ENCODE data around the gene MAP2K4. TPM values are rescaled to one million over a fixed set of nuclear protein-coding genes. Genes with fewer than 3 reads are reported as not detected.

Gene MAP2K4
- total RNA-seq, 1 experiment from 2014 or later, result 41.2 TPM

DNA sequence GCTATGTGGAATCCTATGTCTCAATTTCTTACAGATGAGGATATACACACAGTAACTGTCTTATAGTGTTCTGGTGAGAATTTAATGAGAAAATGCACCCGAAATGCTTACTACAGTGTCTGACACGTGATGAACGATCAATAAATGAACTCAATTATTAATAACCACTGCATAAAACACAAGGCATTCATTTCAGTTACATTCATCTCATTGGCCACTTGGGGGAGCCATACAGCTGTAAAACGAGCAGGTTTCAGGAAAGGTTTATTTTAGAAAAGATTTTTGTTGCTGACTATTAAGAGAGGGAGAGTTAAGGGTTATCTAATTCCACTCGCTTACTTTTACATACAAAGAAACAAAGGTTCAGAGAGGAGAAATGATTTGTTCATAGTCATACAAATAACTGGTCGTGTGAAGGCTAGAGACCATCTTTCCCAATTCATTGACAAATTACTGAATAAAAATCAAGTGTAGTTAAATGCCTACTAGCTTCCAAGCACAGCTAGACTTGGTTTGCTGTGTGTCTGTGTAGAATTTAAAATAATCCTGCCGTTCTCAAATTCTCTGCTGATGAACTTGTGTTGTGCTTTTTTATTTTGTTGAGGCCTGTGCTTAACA is 160.1 kb downstream of the MAP2K4 start:
- no peak overlapping the region for H3K27ac ChIP-seq (ENCODE audit: low read depth, low read length, poor library complexity, severe bottlenecking)
- TF ChIP-seq, protein P1, sequence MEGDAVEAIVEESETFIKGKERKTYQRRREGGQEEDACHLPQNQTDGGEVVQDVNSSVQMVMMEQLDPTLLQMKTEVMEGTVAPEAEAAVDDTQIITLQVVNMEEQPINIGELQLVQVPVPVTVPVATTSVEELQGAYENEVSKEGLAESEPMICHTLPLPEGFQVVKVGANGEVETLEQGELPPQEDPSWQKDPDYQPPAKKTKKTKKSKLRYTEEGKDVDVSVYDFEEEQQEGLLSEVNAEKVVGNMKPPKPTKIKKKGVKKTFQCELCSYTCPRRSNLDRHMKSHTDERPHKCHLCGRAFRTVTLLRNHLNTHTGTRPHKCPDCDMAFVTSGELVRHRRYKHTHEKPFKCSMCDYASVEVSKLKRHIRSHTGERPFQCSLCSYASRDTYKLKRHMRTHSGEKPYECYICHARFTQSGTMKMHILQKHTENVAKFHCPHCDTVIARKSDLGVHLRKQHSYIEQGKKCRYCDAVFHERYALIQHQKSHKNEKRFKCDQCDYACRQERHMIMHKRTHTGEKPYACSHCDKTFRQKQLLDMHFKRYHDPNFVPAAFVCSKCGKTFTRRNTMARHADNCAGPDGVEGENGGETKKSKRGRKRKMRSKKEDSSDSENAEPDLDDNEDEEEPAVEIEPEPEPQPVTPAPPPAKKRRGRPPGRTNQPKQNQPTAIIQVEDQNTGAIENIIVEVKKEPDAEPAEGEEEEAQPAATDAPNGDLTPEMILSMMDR (conservative IDR thresholded peaks at IDR 0.05; ENCODE audit: low read depth, low read length), result peak; percentile 87
- TF ChIP-seq EZH2 (IDR thresholded peaks at IDR 0.05; ENCODE audit: borderline replicate concordance, low read depth, low read length, poor library complexity, severe bottlenecking), result no peak
- intact Hi-C loops (cut with micrococcal nuclease; ENCODE audit: unreplicated experiment), result loop anchor here (2.0 to 5.0 kb wide), 3 partner anchors 484 to 822 kb away; partner anchors contain the start of gene MYOCD
- H3K4me1 ChIP-seq (ENCODE audit: insufficient read depth, low read length, poor library complexity, severe bottlenecking), result no peaks in the 10 kb centered on the region
- H3K36me3 ChIP-seq (ENCODE audit: insufficient read depth, low read length, poor library complexity, severe bottlenecking), result no peaks in the 10 kb centered on the region
- BruUV-seq (replicated peaks), result no TSS peak
- H3K9me3 ChIP-seq (ENCODE audit: low read depth, low read length, poor library complexity, severe bottlenecking), result no peaks in the 10 kb centered on the region
- H3K27me3 ChIP-seq (replicated peaks; ENCODE audit: insufficient read depth, low read depth, low read length, poor library complexity), result no peaks in the 10 kb centered on the region
- ChIA-PET POLR2A (ENCODE audit: low non-redundant PET) (no interaction called here), CTCF (interaction anchor here (0.9 kb wide), 1 partner anchor 487 kb away, joined by 3 read pairs; no protein-coding TSS in a partner anchor)
- H3K4me3 ChIP-seq (ENCODE audit: low read depth, low read length, poor library complexity, severe bottlenecking), result no peak overlapping the region
- DNase-seq (ENCODE audit: low spot score), result peak; percentile 64

- ChIA-PET CTCF (no interaction called here), POLR2A (ENCODE audit: low non-redundant PET) (no interaction called here)
- Histone ChIP-seq H3K9me3 (ENCODE audit: low read depth, low read length, poor library complexity, severe bottlenecking) (peaks cover 8% of the 10 kb centered on the region), H3K4me3 (ENCODE audit: low read depth, low read length, poor library complexity, severe bottlenecking) (no peak overlapping the region), H3K36me3 (ENCODE audit: insufficient read depth, low read length, poor library complexity, severe bottlenecking) (no peaks in the 10 kb centered on the region), H3K27ac (ENCODE audit: low read depth, low read length, poor library complexity, severe bottlenecking) (no peak overlapping the region), H3K27me3 (replicated peaks; ENCODE audit: insufficient read depth, low read depth, low read length, poor library complexity) (no peaks in the 10 kb centered on the region), H3K4me1 (ENCODE audit: insufficient read depth, low read length, poor library complexity, severe bottlenecking) (no peaks in the 10 kb centered on the region)
- TF ChIP-seq EZH2 (IDR thresholded peaks at IDR 0.05; ENCODE audit: borderline replicate concordance, low read depth, low read length, poor library complexity, severe bottlenecking), result no peak
- TF ChIP-seq, protein P1 (conservative IDR thresholded peaks at IDR 0.05; ENCODE audit: low read depth, low read length), result no peak
- BruUV-seq (replicated peaks), result no TSS peak
- DNase-seq (ENCODE audit: low spot score), result no peak
- intact Hi-C loops (cut with micrococcal nuclease; ENCODE audit: unreplicated experiment), result no loop called here
Observed at GRCh38 chr17:12187658-12188057, 167.0 kb downstream of the MAP2K4 start.

GRCh38 chr17:12193144-12193735 is 172.6 kb downstream of the MAP2K4 start:
- intact Hi-C loops (cut with micrococcal nuclease; ENCODE audit: unreplicated experiment), result no loop called here
- ChIA-PET POLR2A (ENCODE audit: low non-redundant PET) (no interaction called here), CTCF (no interaction called here)
- no peaks in the 10 kb centered on the region for H3K36me3 ChIP-seq (ENCODE audit: insufficient read depth, low read length, poor library complexity, severe bottlenecking)
- H3K9me3 ChIP-seq (ENCODE audit: low read depth, low read length, poor library complexity, severe bottlenecking), result no peaks in the 10 kb centered on the region
- no peak for DNase-seq (ENCODE audit: low spot score)
- no peaks in the 10 kb centered on the region for H3K4me1 ChIP-seq (ENCODE audit: insufficient read depth, low read length, poor library complexity, severe bottlenecking)
- H3K4me3 ChIP-seq (ENCODE audit: low read depth, low read length, poor library complexity, severe bottlenecking), result no peak overlapping the region
- H3K27me3 ChIP-seq (replicated peaks; ENCODE audit: insufficient read depth, low read depth, low read length, poor library complexity), result no peaks in the 10 kb centered on the region
- BruUV-seq (replicated peaks), result no TSS peak
- no peak for TF ChIP-seq EZH2 (IDR thresholded peaks at IDR 0.05; ENCODE audit: borderline replicate concordance, low read depth, low read length, poor library complexity, severe bottlenecking)
- TF ChIP-seq, protein P1 (conservative IDR thresholded peaks at IDR 0.05; ENCODE audit: low read depth, low read length), result no peak
- H3K27ac ChIP-seq (ENCODE audit: low read depth, low read length, poor library complexity, severe bottlenecking), result no peak overlapping the region

Small RNAs within 50 kb of the gene (microRNA-seq; reads per million reads assigned to microRNA genes)
- gene MIR744, result 23,472 reads per million, percentile 98 among the genes with 10 or more reads in this experiment

Other genes with a start within 250 kb of the MAP2K4 start
- 10.9 and 11.9 TPM in 2 replicates for gene ZNF18, start 23.4 kb upstream of the MAP2K4 start, total RNA-seq (2021)